A673 (cell line): ENCODE measurements around the gene TXN2. TPM values are rescaled to one million over a fixed set of nuclear protein-coding genes. Genes with fewer than 3 reads are reported as not detected.

Experiments
- BruUV-seq: library from RNA; stranded (reverse); fragments of 400-500 nt; replicated peaks from 2 replicates; lab custom pipeline; 2021; lab: Mats Ljungman, UMichigan
- CTCF ChIA-PET: fragments of 300-600 bp; sonication (Branson Sonifier 250); formaldehyde crosslinking; loops from one replicate; lab custom pipeline; 2022; ENCODE audit warnings: antibody characterized with exemption; lab: Charles Lee
- POLR2A ChIA-PET: fragments of 300-600 bp; sonication (Branson Sonifier 250); formaldehyde crosslinking; loops from one replicate; lab custom pipeline; 2022; ENCODE audit warnings: antibody characterized with exemption; ENCODE audit not compliant: low non-redundant PET; lab: Charles Lee
- DNase-seq: peaks from one replicate; pipeline ENCODE4 v3.0.0-alpha.2; 2015; ENCODE audit warnings: low spot score
- H3K27ac ChIP-seq: fragments of 200-600 bp; sonication (generic); 2 replicates; pipeline ENCODE4 v1.5.1; 2016; ENCODE audit warnings: mixed run types, low read depth, mild to moderate bottlenecking, mixed read lengths, antibody characterized with exemption, low read length; ENCODE audit not compliant: poor library complexity, severe bottlenecking
- H3K27me3 ChIP-seq: fragments of 200-600 bp; sonication (generic); replicated peaks from 2 replicates; pipeline ENCODE4 v1.6.1; 2017; ENCODE audit warnings: mixed run types, low read depth, mild to moderate bottlenecking, mixed read lengths, antibody characterized with exemption, low read length; ENCODE audit not compliant: insufficient read depth, poor library complexity
- H3K36me3 ChIP-seq: fragments of 200-600 bp; sonication (generic); 2 replicates; pipeline ENCODE4 v1.6.1; 2016; ENCODE audit warnings: mixed run types, mild to moderate bottlenecking, mixed read lengths, antibody characterized with exemption, low read length; ENCODE audit not compliant: insufficient read depth, poor library complexity, severe bottlenecking
- H3K4me1 ChIP-seq: fragments of 200-600 bp; sonication (generic); 2 replicates; pipeline ENCODE4 v1.6.1; 2017; ENCODE audit warnings: mixed run types, mild to moderate bottlenecking, mixed read lengths, antibody characterized with exemption, low read length; ENCODE audit not compliant: insufficient read depth, poor library complexity, severe bottlenecking
- H3K4me3 ChIP-seq: fragments of 200-600 bp; sonication (generic); 2 replicates; pipeline ENCODE4 v1.5.1; 2016; ENCODE audit warnings: low read depth, mixed run types, mild to moderate bottlenecking, mixed read lengths, low read length; ENCODE audit not compliant: poor library complexity, severe bottlenecking
- H3K9me3 ChIP-seq: fragments of 200-600 bp; sonication (generic); 2 replicates; pipeline ENCODE4 v1.6.1; 2016; ENCODE audit warnings: mixed run types, low read depth, mild to moderate bottlenecking, mixed read lengths, antibody characterized with exemption, low read length; ENCODE audit not compliant: poor library complexity, severe bottlenecking
- EZH2 ChIP-seq: fragments of 200-600 bp; sonication (generic); IDR thresholded peaks from 2 replicates; pipeline ENCODE4 v1.6.1; 2017; ENCODE audit warnings: borderline replicate concordance, low read depth, mild to moderate bottlenecking, mixed read lengths, antibody characterized with exemption, low read length; ENCODE audit not compliant: poor library complexity, severe bottlenecking
- intact Hi-C: fragments of 100-400 bp; cut with micrococcal nuclease; formaldehyde crosslinking; loops from one replicate; pipeline ENCODE4 v1.10.0; 2022; ENCODE audit not compliant: unreplicated experiment
- total RNA-seq: library from RNA; stranded (reverse); gene quantifications from 2 replicates; pipeline ENCODE4 v1.2.3, GENCODE V29; 2021
- TF ChIP-seq, protein P1 (sequence below): fragments of 300-800, 200-600 bp; sonication (generic); conservative IDR thresholded peaks from 2 replicates; pipeline ENCODE4 v1.5.1; 2017; ENCODE audit warnings: low read depth, mild to moderate bottlenecking, antibody characterized with exemption, low read length, moderate library complexity, mixed read lengths

The TXN2 gene
- total RNA-seq, 1 experiment from 2014 or later: 85.4 TPM

DNA sequence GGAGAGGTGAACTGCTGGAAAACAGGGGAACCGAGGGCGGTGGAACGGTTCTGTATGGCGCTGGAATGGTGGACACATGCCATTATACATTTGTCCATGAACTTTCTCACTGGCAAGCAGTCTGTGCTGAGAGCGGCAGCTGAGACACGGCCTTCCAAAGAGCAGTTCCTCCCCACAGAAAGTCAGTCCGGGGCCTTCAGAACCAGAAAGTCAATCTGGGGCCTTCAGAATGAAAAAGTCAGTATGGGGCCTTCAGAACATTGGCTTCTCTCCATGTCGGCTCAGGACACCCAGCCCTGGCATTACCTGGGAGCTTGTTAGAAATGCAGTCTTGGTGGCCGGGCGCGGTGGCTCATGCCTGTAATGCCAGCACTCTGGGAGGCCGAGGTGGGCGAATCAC, 8.8 kb downstream of the TXN2 start:
- POLR2A ChIA-PET: no interaction called here
- no TSS peak for BruUV-seq

DNA sequence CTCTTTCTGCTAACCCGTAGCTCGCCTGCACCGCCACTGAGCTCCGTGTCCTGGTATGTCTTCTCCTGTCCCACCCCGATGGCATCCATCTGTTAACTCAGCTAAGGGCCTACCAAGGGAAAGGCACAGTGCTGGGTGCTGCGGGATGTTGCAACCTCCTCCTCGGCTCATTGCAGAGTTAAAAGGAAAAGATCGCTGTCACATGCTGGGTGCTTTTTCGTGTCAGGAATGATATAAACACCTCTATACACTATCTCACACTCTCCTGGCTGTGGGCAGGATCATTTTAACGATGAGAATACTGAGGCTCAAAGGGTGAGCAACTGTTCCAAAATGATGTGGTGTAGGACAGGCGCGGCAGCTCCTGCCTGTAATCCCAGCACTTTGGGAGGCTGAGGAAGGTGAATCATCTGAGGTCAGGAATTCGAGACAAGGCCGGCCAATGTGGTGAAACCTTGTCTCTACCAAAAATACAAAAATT, 10.1 kb downstream of the TXN2 start:
- intact Hi-C loops: no loop called here
- Histone ChIP-seq H3K27ac (no peak overlapping the region), H3K27me3 (no peaks in the 10 kb centered on the region), H3K9me3 (no peaks in the 10 kb centered on the region), H3K4me1 (peaks cover 19% of the 10 kb centered on the region), H3K36me3 (peaks cover 32% of the 10 kb centered on the region), H3K4me3 (no peak overlapping the region)
- BruUV-seq: no TSS peak
- DNase-seq: no peak
- ChIA-PET CTCF (interaction anchor here (1.0 to 1.9 kb wide), 2 partner anchors 11 to 171 kb away, joined by 3 to 15 read pairs; partner anchors contain the start of gene TXN2), POLR2A (no interaction called here)
- TF ChIP-seq EZH2: no peak
- TF ChIP-seq, protein P1, sequence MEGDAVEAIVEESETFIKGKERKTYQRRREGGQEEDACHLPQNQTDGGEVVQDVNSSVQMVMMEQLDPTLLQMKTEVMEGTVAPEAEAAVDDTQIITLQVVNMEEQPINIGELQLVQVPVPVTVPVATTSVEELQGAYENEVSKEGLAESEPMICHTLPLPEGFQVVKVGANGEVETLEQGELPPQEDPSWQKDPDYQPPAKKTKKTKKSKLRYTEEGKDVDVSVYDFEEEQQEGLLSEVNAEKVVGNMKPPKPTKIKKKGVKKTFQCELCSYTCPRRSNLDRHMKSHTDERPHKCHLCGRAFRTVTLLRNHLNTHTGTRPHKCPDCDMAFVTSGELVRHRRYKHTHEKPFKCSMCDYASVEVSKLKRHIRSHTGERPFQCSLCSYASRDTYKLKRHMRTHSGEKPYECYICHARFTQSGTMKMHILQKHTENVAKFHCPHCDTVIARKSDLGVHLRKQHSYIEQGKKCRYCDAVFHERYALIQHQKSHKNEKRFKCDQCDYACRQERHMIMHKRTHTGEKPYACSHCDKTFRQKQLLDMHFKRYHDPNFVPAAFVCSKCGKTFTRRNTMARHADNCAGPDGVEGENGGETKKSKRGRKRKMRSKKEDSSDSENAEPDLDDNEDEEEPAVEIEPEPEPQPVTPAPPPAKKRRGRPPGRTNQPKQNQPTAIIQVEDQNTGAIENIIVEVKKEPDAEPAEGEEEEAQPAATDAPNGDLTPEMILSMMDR: no peak

More for the DNA sequence above, 8.8 kb downstream of the TXN2 start:
- no peak for DNase-seq
- Histone ChIP-seq H3K4me3 (no peak overlapping the region), H3K27ac (no peak overlapping the region), H3K36me3 (peaks cover 43% of the 10 kb centered on the region), H3K9me3 (no peaks in the 10 kb centered on the region), H3K27me3 (no peaks in the 10 kb centered on the region), H3K4me1 (peaks cover 6% of the 10 kb centered on the region)
- TF ChIP-seq EZH2: no peak
- TF ChIP-seq, protein P1: no peak
- CTCF ChIA-PET: interaction anchor here (0.6 kb wide), 1 partner anchor 10 kb away, joined by 8 read pairs; no protein-coding TSS in a partner anchor
- intact Hi-C loops: no loop called here

DNA sequence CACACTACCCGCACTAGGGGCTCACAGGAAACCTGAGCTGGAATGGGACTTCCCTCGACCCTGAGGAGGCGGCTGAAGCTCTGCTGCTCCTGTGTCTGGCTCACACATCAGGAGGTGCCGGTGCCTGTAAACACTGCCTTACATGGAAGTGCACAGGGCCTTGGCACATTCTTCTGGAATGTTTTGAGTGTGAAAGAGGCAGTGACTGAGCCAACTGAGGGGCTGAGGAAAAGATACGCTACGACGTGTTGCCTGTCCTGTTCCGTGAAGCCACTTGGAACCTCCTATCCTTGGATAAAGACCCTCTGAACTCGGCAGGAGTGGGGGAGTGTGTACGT, 10.5 kb downstream of the TXN2 start:
- TF ChIP-seq EZH2: no peak
- TF ChIP-seq, protein P1: no peak
- no TSS peak for BruUV-seq
- Histone ChIP-seq H3K27ac (no peak overlapping the region), H3K36me3 (peaks cover 28% of the 10 kb centered on the region), H3K27me3 (no peaks in the 10 kb centered on the region), H3K9me3 (no peaks in the 10 kb centered on the region), H3K4me3 (no peak overlapping the region), H3K4me1 (peaks cover 19% of the 10 kb centered on the region)
- intact Hi-C loops: loop anchor here (1.0 kb wide), 1 partner anchor 170 kb away; no protein-coding TSS in a partner anchor
- POLR2A ChIA-PET: no interaction called here
- no peak for DNase-seq
- CTCF ChIA-PET: interaction anchor here (0.7 to 1.9 kb wide), 4 partner anchors 11 to 184 kb away, joined by 3 to 15 read pairs (median 5); partner anchors contain the start of gene TXN2
